Astrocyte (in vitro differentiated cells and primary cell): ENCODE results near the gene RIPOR2. TPM values are rescaled to one million over a fixed set of nuclear protein-coding genes. Genes with fewer than 3 reads are reported as not detected.

Experiments
- DNase-seq: peaks from one replicate; pipeline ENCODE4 v3.0.0-alpha.2; 2010; ENCODE audit warnings: low read depth
- FAIRE-seq: peaks from 2 replicates; lab custom pipeline; 2011; peaks lifted over from hg19 to GRCh38; lab: Jason Lieb, UNC
- H2AFZ ChIP-seq: 2 replicates; pipeline ENCODE4 v1.6.0; 2012; ENCODE audit warnings: low read depth, low read length, inconsistent platforms
- H3K27ac ChIP-seq: 2 replicates; pipeline ENCODE4 v1.5.1; 2011; ENCODE audit warnings: low read depth, low read length, inconsistent platforms
- H3K27me3 ChIP-seq: 2 replicates; pipeline ENCODE4 v1.6.0; 2011; ENCODE audit warnings: low read length, inconsistent platforms; ENCODE audit not compliant: insufficient read depth
- H3K36me3 ChIP-seq: 2 replicates; pipeline ENCODE4 v1.5.1; 2011; ENCODE audit warnings: low read length, inconsistent platforms; ENCODE audit not compliant: insufficient read depth
- H3K4me1 ChIP-seq: 2 replicates; pipeline ENCODE4 v1.5.1; 2011; ENCODE audit warnings: low read length, inconsistent platforms; ENCODE audit not compliant: insufficient read depth
- H3K4me2 ChIP-seq: 2 replicates; pipeline ENCODE4 v1.6.0; 2012; ENCODE audit warnings: low read length, inconsistent platforms
- H3K4me3 ChIP-seq: 2 replicates; pipeline ENCODE4 v1.5.1; 2011; ENCODE audit warnings: low read depth, mild to moderate bottlenecking, low read length, inconsistent platforms; ENCODE audit not compliant: insufficient read depth
- H3K79me2 ChIP-seq: 2 replicates; pipeline ENCODE4 v1.6.0; 2012; ENCODE audit warnings: mild to moderate bottlenecking, low read length, inconsistent platforms; ENCODE audit not compliant: insufficient read depth
- H3K9ac ChIP-seq: 2 replicates; pipeline ENCODE4 v1.6.0; 2012; ENCODE audit warnings: mild to moderate bottlenecking, low read length, inconsistent platforms
- H3K9me3 ChIP-seq: 2 replicates; pipeline ENCODE4 v1.5.1; 2012; ENCODE audit warnings: low read depth, mild to moderate bottlenecking, low read length, inconsistent platforms; ENCODE audit not compliant: insufficient read depth
- H4K20me1 ChIP-seq: 2 replicates; pipeline ENCODE4 v1.6.0; 2012; ENCODE audit warnings: low read length, inconsistent platforms; ENCODE audit not compliant: insufficient read depth
- H3K27ac Mint-ChIP-seq: one replicate; pipeline ENCODE4 v1.8.0; 2021; ENCODE audit warnings: mild to moderate bottlenecking, mixed read lengths; ENCODE audit not compliant: unreplicated experiment
- H3K27me3 Mint-ChIP-seq: one replicate; pipeline ENCODE4 v1.8.0; 2021; ENCODE audit warnings: low read depth, mixed read lengths; ENCODE audit not compliant: unreplicated experiment
- H3K36me3 Mint-ChIP-seq: one replicate; pipeline ENCODE4 v1.8.0; 2021; ENCODE audit warnings: low read depth, mixed read lengths; ENCODE audit not compliant: unreplicated experiment
- H3K4me1 Mint-ChIP-seq: one replicate; pipeline ENCODE4 v1.8.0; 2021; ENCODE audit warnings: low read depth, mixed read lengths; ENCODE audit not compliant: unreplicated experiment
- H3K4me3 Mint-ChIP-seq: one replicate; pipeline ENCODE4 v1.8.0; 2021; ENCODE audit warnings: mild to moderate bottlenecking, moderate library complexity, mixed read lengths; ENCODE audit not compliant: unreplicated experiment
- H3K9me3 Mint-ChIP-seq: one replicate; pipeline ENCODE4 v1.8.0; 2021; ENCODE audit warnings: mild to moderate bottlenecking, mixed read lengths; ENCODE audit not compliant: unreplicated experiment
- CTCF ChIP-seq: IDR thresholded peaks from 2 replicates; pipeline ENCODE4 v1.5.1; 2011; ENCODE audit warnings: low read depth, mild to moderate bottlenecking, inconsistent platforms, low read length, moderate library complexity; ENCODE audit not compliant: insufficient read depth
- EZH2 ChIP-seq: IDR thresholded peaks from 2 replicates; pipeline ENCODE4 v1.6.1; 2012; ENCODE audit warnings: mild to moderate bottlenecking, low read length, inconsistent platforms; ENCODE audit not compliant: insufficient read depth
- total RNA-seq: library from RNA; stranded (reverse); gene quantifications from 2 replicates; pipeline ENCODE4 v1.2.1, GENCODE V29; 2021

RIPOR2 gene
- total RNA-seq, 1 donor from 2014 or later, result 0.95 TPM

- Histone ChIP-seq H4K20me1 (no peaks in the 10 kb centered on the region), H3K4me1 (no peaks in the 10 kb centered on the region), H3K79me2 (no peaks in the 10 kb centered on the region), H3K36me3 (no peaks in the 10 kb centered on the region), H3K9ac (no peak overlapping the region), H2AFZ (no peak overlapping the region), H3K4me3 (no peak overlapping the region), H3K4me2 (no peak overlapping the region), H3K27me3 (no peaks in the 10 kb centered on the region), H3K9me3 (no peaks in the 10 kb centered on the region), H3K27ac (no peak overlapping the region)
- no peak for DNase-seq
- Mint-ChIP-seq H3K27me3 (no peaks in the 10 kb centered on the region), H3K9me3 (no peaks in the 10 kb centered on the region), H3K4me3 (no peak overlapping the region), H3K27ac (no peak overlapping the region), H3K36me3 (no peaks in the 10 kb centered on the region), H3K4me1 (peaks cover 2% of the 10 kb centered on the region)
- no peak for TF ChIP-seq EZH2
- TF ChIP-seq CTCF, result no peak
- no peak for FAIRE-seq
Measured at GRCh38 chr6:24760210-24760609, 175.6 kb downstream of the RIPOR2 start.

GRCh38 chr6:24759718-24760117, 176.0 kb downstream of the RIPOR2 start:
- no peaks in the 10 kb centered on the region for H4K20me1 ChIP-seq
- H3K4me1 Mint-ChIP-seq, result peaks cover 2% of the 10 kb centered on the region
- no peaks in the 10 kb centered on the region for H3K9me3 Mint-ChIP-seq
- no peaks in the 10 kb centered on the region for H3K27me3 Mint-ChIP-seq
- H3K27ac Mint-ChIP-seq, result no peak overlapping the region
- H3K9me3 ChIP-seq, result no peaks in the 10 kb centered on the region
- no peak overlapping the region for H3K4me3 Mint-ChIP-seq
- no peak overlapping the region for H2AFZ ChIP-seq
- no peaks in the 10 kb centered on the region for H3K36me3 ChIP-seq
- no peaks in the 10 kb centered on the region for H3K4me1 ChIP-seq
- no peak overlapping the region for H3K4me3 ChIP-seq
- FAIRE-seq (no peak), DNase-seq (no peak)
- no peaks in the 10 kb centered on the region for H3K36me3 Mint-ChIP-seq
- no peaks in the 10 kb centered on the region for H3K79me2 ChIP-seq
- no peak overlapping the region for H3K4me2 ChIP-seq
- no peak for TF ChIP-seq EZH2
- no peak for TF ChIP-seq CTCF
- no peaks in the 10 kb centered on the region for H3K27me3 ChIP-seq
- H3K27ac ChIP-seq, result no peak overlapping the region
- no peak overlapping the region for H3K9ac ChIP-seq

- Mint-ChIP-seq H3K27ac (no peak overlapping the region), H3K4me3 (no peak overlapping the region), H3K27me3 (no peaks in the 10 kb centered on the region), H3K9me3 (no peaks in the 10 kb centered on the region), H3K36me3 (no peaks in the 10 kb centered on the region), H3K4me1 (no peaks in the 10 kb centered on the region)
- no peak for DNase-seq
- H4K20me1 ChIP-seq, result no peaks in the 10 kb centered on the region
- TF ChIP-seq CTCF, result no peak
- no peak overlapping the region for H3K4me3 ChIP-seq
- no peak overlapping the region for H3K27ac ChIP-seq
- no peaks in the 10 kb centered on the region for H3K9me3 ChIP-seq
- no peak for FAIRE-seq
- H2AFZ ChIP-seq, result no peak overlapping the region
- H3K4me1 ChIP-seq, result no peaks in the 10 kb centered on the region
- H3K36me3 ChIP-seq, result no peaks in the 10 kb centered on the region
- no peaks in the 10 kb centered on the region for H3K27me3 ChIP-seq
- H3K79me2 ChIP-seq, result no peaks in the 10 kb centered on the region
- H3K4me2 ChIP-seq, result no peak overlapping the region
- no peak overlapping the region for H3K9ac ChIP-seq
Measured at GRCh38 chr6:24757611-24758010, 178.1 kb downstream of the RIPOR2 start.
